GM21529 (cell line): ENCODE results near the gene RLN2.
"Not testable (repeated sequence)": the region's sequence is repeated elsewhere in the genome, so short reads cannot be mapped to it uniquely, and the experiment has no call there.

Experiments used
- ATAC-seq: cut with Tn5 transposase; IDR thresholded peaks from one replicate; pipeline ENCODE4 v1.9.1; 2021; ENCODE audit not compliant: unreplicated experiment

RLN2 gene

GRCh38 chr9:5303840-5304795 lies at the start of gene RLN2:
RLN2 (minus strand) TSS chr9:5304716; CDS start chr9:5304580, 136 bp downstream.
- ATAC-seq: peak; percentile 99

- ATAC-seq: no peak
These were observed 49.7 kb upstream of the RLN2 start for GRCh38 chr9:5354184-5354583.

- no peak for ATAC-seq
These were observed 48.2 kb upstream of the RLN2 start for GRCh38 chr9:5352637-5353248.

GRCh38 chr9:5338992-5339981 lies 34.8 kb upstream of the RLN2 start, which contains the start of gene RLN1:
RLN1 (minus strand) TSS chr9:5339876; CDS start chr9:5339746, 130 bp downstream.
- peak; percentile 99 for ATAC-seq

GRCh38 chr9:5336688-5337087 lies 32.2 kb upstream of the RLN2 start:
- ATAC-seq: no peak

GRCh38 chr9:5331276-5331675 lies 26.8 kb upstream of the RLN2 start:
- not testable (repeated sequence) for ATAC-seq

GRCh38 chr9:5326893-5327548 lies 22.5 kb upstream of the RLN2 start:
- no peak for ATAC-seq

- no peak for ATAC-seq
These were observed 21.7 kb upstream of the RLN2 start for GRCh38 chr9:5326187-5326586.

- ATAC-seq: not testable (repeated sequence)
These were observed 17.1 kb upstream of the RLN2 start for GRCh38 chr9:5321601-5322000.

- no peak for ATAC-seq
These were observed 16.5 kb upstream of the RLN2 start for GRCh38 chr9:5321058-5321457.

GRCh38 chr9:5316406-5316805 lies 11.9 kb upstream of the RLN2 start:
- not testable (repeated sequence) for ATAC-seq

GRCh38 chr9:5315187-5315923 lies 10.8 kb upstream of the RLN2 start:
- no peak for ATAC-seq

- ATAC-seq: no peak
These were observed 6.3 kb upstream of the RLN2 start for GRCh38 chr9:5310851-5311250.

- no peak for ATAC-seq
These were observed 1.2 kb upstream of the RLN2 start for GRCh38 chr9:5305741-5306140.

GRCh38 chr9:5301544-5301943 lies 3.0 kb downstream of the RLN2 start:
- no peak for ATAC-seq

GRCh38 chr9:5292141-5292540 lies 12.4 kb downstream of the RLN2 start:
- ATAC-seq: no peak

GRCh38 chr9:5288591-5288990 lies 15.9 kb downstream of the RLN2 start:
- no peak for ATAC-seq

GRCh38 chr9:5286262-5286661 lies 18.3 kb downstream of the RLN2 start:
- no peak for ATAC-seq

GRCh38 chr9:5278486-5278885 lies 26.0 kb downstream of the RLN2 start:
- peak; percentile 63 for ATAC-seq

GRCh38 chr9:5274770-5275169 lies 29.7 kb downstream of the RLN2 start:
- ATAC-seq: no peak
